CD4-positive, alpha-beta T cell treated with Interleukin-10 for 1 hour (primary cell): Measurements from ENCODE around the gene PIGB.
"Not testable (repeated sequence)": the region's sequence is repeated elsewhere in the genome, so short reads cannot be mapped to it uniquely, and the experiment has no call there.

Source experiments
- DNase-seq: peaks from one replicate; pipeline ENCODE4 v3.0.0-alpha.2; 2020

Gene PIGB

GRCh38 chr15:55387027-55387426 lies 68.0 kb downstream of the PIGB start:
- DNase-seq: no peak

- DNase-seq: no peak
Observed at GRCh38 chr15:55389264-55389607, 70.2 kb downstream of the PIGB start.

- DNase-seq: no peak
Observed at GRCh38 chr15:55394694-55395093, 75.7 kb downstream of the PIGB start.

- no peak for DNase-seq
Observed at GRCh38 chr15:55398243-55398642, 79.2 kb downstream of the PIGB start.

GRCh38 chr15:55400050-55400449 lies 81.0 kb downstream of the PIGB start:
- not testable (repeated sequence) for DNase-seq

- no peak for DNase-seq
Observed at GRCh38 chr15:55401786-55402246, 82.8 kb downstream of the PIGB start.

- no peak for DNase-seq
Observed at GRCh38 chr15:55402707-55403106, 83.7 kb downstream of the PIGB start.

- DNase-seq: peak; percentile 12
Observed at GRCh38 chr15:55403531-55403930, 84.5 kb downstream of the PIGB start.
